ENCODE measurements around the gene RBL2.
"Not testable (repeated sequence)": the region's sequence is repeated elsewhere in the genome, so short reads cannot be mapped to it uniquely, and the experiment has no call there.

RBL2 gene

GRCh38 chr16:53529513-53529912, 95.2 kb downstream of the RBL2 start:
- DNase-seq (ENCODE audit: insufficient read length, low spot score) (no peak), FAIRE-seq (no peak)

- no peak for FAIRE-seq
- DNase-seq (ENCODE audit: insufficient read length, low spot score), result no peak
Measured at GRCh38 chr16:53530046-53530445, 95.8 kb downstream of the RBL2 start.

GRCh38 chr16:53530741-53531140, 96.5 kb downstream of the RBL2 start:
- no peak for FAIRE-seq
- no peak for DNase-seq (ENCODE audit: insufficient read length, low spot score)

GRCh38 chr16:53534206-53534605, 99.9 kb downstream of the RBL2 start:
- no peak for DNase-seq (ENCODE audit: insufficient read length, low spot score)
- no peak for FAIRE-seq

GRCh38 chr16:53537626-53538025, 103.4 kb downstream of the RBL2 start:
- DNase-seq (ENCODE audit: insufficient read length, low spot score) (no peak), FAIRE-seq (no peak)

GRCh38 chr16:53539346-53539745, 105.1 kb downstream of the RBL2 start:
- not testable (repeated sequence) for DNase-seq (ENCODE audit: insufficient read length, low spot score); FAIRE-seq

GRCh38 chr16:53539759-53540718, 105.8 kb downstream of the RBL2 start:
- not testable (repeated sequence) for DNase-seq (ENCODE audit: insufficient read length, low spot score); FAIRE-seq
